HL-60 (cell line): ENCODE measurements around the gene DTYMK.

Experiments used
- DNase-seq, 2 experiments: peaks; one replicate each; pipeline ENCODE4 v3.0.0-alpha.2; 2010 to 2020; ENCODE audit warnings: low read depth in 1 of 2, low spot score in 1 of 2
- H3K27ac ChIP-seq: fragments of 250-450 bp; sonication (Bioruptor Pico); replicated peaks from 2 replicates; pipeline ENCODE4 v1.5.1; 2020; ENCODE audit warnings: mild to moderate bottlenecking, moderate library complexity
- H3K27me3 ChIP-seq: fragments of 250-450 bp; sonication (Bioruptor Pico); 2 replicates; pipeline ENCODE4 v1.5.1; 2021; ENCODE audit warnings: mild to moderate bottlenecking, moderate library complexity; ENCODE audit not compliant: insufficient read depth, poor library complexity, severe bottlenecking
- H3K4me3 ChIP-seq: replicated peaks from 2 replicates; pipeline ENCODE4 v1.5.1; 2011; ENCODE audit warnings: mild to moderate bottlenecking, control low read depth, low read length; ENCODE audit not compliant: insufficient read depth
- GABPA ChIP-seq: IDR thresholded peaks from 2 replicates; pipeline ENCODE4 v1.6.1; 2012; ENCODE audit warnings: low read depth
- POLR2AphosphoS5 ChIP-seq: IDR thresholded peaks from 2 replicates; pipeline ENCODE4 v1.6.1; 2012; ENCODE audit warnings: low read depth
- SPI1 ChIP-seq: IDR thresholded peaks from 2 replicates; pipeline ENCODE4 v1.6.1; 2012; ENCODE audit warnings: low read depth, mild to moderate bottlenecking, borderline replicate concordance
- TF ChIP-seq, protein P1 (sequence below): IDR thresholded peaks from 2 replicates; pipeline ENCODE4 v1.6.1; 2012; ENCODE audit warnings: low read depth; ENCODE audit not compliant: insufficient replicate concordance
- TF ChIP-seq, protein P2 (sequence below): IDR thresholded peaks from one replicate; pipeline ENCODE4 v1.5.1; 2011; ENCODE audit warnings: low read length, control low read depth, inconsistent platforms; ENCODE audit not compliant: insufficient read depth

The DTYMK gene

DNA sequence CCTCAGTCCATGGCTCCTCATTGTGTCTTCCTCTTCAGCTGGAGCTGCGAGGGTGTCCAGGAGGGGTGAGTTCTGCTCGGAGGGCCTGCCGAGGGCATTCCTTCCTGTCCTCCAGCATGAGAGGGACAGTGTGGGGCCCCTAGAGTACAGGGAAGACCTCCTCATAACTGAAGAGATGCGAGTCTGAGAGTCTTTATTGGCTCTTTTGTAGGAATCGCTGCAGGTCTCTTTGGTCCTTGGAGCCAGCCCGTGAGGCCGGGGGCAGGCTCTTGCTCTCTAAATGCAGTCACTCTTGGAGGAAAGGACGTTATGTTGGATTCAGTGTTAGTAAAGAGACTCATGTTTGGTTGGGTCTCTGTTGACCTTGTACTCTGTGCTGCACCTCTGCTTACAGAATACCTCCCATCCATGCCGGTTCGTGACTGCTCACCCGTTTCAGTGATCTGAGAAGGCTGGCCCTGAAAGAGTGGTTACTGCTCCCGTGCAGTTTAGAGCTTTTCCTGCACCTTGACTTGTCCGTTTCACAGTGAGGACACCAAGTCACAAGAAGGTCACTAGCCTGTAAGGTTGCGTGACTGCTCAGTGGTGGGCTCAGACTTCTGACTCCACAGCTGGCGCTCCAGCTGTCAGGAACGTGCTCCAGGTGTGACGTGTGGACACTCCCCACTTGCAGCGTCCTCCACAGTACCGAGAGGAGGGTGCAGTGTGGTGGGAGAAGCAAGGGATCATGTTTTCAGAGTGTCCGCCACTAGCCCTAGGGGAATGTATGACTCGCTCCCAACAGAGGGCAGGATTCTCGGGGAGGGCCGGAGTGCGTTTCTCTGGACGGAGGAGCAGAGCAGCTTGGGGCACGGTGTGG is 41.3 kb downstream of the DTYMK start:
- no peak overlapping the region for H3K27ac ChIP-seq
- no peak for DNase-seq
- no peak overlapping the region for H3K4me3 ChIP-seq

DNA sequence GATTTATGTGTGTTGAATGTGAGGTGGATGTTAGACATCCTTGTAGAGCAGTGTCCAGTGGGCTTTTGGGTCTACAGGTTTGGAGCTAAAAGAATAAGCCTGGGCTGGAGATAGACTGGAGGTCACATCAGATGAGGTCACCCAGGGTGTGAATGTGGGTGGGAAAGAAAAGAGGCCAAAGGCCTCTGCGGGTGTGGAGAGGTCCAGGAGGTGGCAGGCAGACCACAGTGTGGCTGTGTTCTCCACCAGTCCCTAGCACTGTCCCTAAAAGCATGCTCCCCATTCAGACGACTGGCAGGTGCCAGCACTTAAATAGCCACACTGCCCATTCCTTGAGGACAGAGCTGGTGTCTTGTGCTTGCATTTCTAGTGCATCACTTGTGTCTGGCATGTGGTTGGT is 45.0 kb downstream of the DTYMK start:
- no peak for TF ChIP-seq POLR2AphosphoS5
- no peak for TF ChIP-seq SPI1
- TF ChIP-seq, protein P1, sequence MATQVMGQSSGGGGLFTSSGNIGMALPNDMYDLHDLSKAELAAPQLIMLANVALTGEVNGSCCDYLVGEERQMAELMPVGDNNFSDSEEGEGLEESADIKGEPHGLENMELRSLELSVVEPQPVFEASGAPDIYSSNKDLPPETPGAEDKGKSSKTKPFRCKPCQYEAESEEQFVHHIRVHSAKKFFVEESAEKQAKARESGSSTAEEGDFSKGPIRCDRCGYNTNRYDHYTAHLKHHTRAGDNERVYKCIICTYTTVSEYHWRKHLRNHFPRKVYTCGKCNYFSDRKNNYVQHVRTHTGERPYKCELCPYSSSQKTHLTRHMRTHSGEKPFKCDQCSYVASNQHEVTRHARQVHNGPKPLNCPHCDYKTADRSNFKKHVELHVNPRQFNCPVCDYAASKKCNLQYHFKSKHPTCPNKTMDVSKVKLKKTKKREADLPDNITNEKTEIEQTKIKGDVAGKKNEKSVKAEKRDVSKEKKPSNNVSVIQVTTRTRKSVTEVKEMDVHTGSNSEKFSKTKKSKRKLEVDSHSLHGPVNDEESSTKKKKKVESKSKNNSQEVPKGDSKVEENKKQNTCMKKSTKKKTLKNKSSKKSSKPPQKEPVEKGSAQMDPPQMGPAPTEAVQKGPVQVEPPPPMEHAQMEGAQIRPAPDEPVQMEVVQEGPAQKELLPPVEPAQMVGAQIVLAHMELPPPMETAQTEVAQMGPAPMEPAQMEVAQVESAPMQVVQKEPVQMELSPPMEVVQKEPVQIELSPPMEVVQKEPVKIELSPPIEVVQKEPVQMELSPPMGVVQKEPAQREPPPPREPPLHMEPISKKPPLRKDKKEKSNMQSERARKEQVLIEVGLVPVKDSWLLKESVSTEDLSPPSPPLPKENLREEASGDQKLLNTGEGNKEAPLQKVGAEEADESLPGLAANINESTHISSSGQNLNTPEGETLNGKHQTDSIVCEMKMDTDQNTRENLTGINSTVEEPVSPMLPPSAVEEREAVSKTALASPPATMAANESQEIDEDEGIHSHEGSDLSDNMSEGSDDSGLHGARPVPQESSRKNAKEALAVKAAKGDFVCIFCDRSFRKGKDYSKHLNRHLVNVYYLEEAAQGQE, result no peak
- TF ChIP-seq, protein P2, sequence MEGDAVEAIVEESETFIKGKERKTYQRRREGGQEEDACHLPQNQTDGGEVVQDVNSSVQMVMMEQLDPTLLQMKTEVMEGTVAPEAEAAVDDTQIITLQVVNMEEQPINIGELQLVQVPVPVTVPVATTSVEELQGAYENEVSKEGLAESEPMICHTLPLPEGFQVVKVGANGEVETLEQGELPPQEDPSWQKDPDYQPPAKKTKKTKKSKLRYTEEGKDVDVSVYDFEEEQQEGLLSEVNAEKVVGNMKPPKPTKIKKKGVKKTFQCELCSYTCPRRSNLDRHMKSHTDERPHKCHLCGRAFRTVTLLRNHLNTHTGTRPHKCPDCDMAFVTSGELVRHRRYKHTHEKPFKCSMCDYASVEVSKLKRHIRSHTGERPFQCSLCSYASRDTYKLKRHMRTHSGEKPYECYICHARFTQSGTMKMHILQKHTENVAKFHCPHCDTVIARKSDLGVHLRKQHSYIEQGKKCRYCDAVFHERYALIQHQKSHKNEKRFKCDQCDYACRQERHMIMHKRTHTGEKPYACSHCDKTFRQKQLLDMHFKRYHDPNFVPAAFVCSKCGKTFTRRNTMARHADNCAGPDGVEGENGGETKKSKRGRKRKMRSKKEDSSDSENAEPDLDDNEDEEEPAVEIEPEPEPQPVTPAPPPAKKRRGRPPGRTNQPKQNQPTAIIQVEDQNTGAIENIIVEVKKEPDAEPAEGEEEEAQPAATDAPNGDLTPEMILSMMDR, result no peak
- TF ChIP-seq GABPA, result no peak
- no peak overlapping the region for H3K4me3 ChIP-seq
- H3K27me3 ChIP-seq, result no peaks in the 10 kb centered on the region
- no peak for DNase-seq
- H3K27ac ChIP-seq, result no peak overlapping the region

More for the DNA sequence above, 41.3 kb downstream of the DTYMK start:
- TF ChIP-seq GABPA (no peak), SPI1 (no peak), POLR2AphosphoS5 (no peak)
- TF ChIP-seq, protein P1, result no peak
- TF ChIP-seq, protein P2, result no peak
- no peaks in the 10 kb centered on the region for H3K27me3 ChIP-seq

DNA sequence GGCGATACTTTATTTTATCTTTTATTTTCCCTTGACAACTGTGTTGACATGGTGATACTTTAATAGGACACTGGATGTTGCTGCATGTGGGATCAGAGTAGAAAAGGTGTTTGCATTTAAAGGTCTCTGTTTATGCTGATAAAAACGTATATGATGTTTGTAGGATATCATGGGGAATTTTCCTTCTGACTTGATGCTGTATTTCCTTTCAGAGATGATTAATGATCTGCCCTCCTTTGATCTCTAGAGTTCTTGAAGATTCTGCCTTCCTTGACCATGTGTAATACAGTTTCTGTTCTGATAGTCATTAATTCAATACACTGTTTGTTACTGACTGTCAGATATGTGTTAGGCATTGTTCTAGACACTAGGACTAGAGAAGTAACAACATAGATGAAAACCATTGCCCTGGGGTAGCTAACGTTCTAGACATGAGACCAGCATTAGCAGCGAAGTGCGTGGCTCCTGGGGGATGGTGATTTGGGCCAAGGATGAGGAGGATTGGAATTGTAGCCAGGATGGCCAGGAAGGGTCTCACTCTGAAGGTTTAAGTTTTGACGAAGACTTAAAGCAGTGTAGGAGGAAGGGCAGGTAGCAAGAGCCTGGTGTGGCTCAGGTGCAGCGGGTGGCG is 46.3 kb downstream of the DTYMK start:
- H3K27me3 ChIP-seq, result no peaks in the 10 kb centered on the region
- H3K27ac ChIP-seq, result no peak overlapping the region
- TF ChIP-seq, protein P1, result no peak
- TF ChIP-seq, protein P2, result no peak
- TF ChIP-seq POLR2AphosphoS5 (no peak), GABPA (no peak), SPI1 (no peak)
- no peak for DNase-seq
- H3K4me3 ChIP-seq, result no peak overlapping the region
